K562 (cell line): Measurements from ENCODE around the gene SRF. TPM values are rescaled to one million over a fixed set of nuclear protein-coding genes. Genes with fewer than 3 reads are reported as not detected.

ENCODE experiments used
- ATAC-seq: fragments of 200-7000 bp; cut with Tn5 transposase; 3 replicates; pipeline ENCODE4 v1.9.1; 2020; ENCODE audit warnings: moderate library complexity
- BruUV-seq: library from RNA; stranded (reverse); fragments of 400-500 nt; replicated peaks from 2 replicates; lab custom pipeline; 2021; lab: Mats Ljungman, UMichigan
- CTCF ChIA-PET: fragments of 300-600 bp; formaldehyde crosslinking; extraction: SDS; loops from one replicate; lab custom pipeline; 2021; ENCODE audit warnings: low intra/inter-chr PET ratio; lab: Yijun Ruan, JAX
- POLR2A ChIA-PET: fragments of 300-600, 350-650 bp; sonication (Branson Sonifier 250); formaldehyde crosslinking; extraction: SDS; loops from one replicate; lab custom pipeline; 2021; ENCODE audit warnings: antibody characterized with exemption, inconsistent platforms; lab: Yijun Ruan, JAX
- DNase-seq, 4 experiments: peaks; one replicate each; pipeline versions ENCODE4 v3.0.0 to v3.0.0-alpha.2; 2011 to 2018; ENCODE audit warnings: low spot score in 3 of 4, mixed read lengths in 3 of 4; ENCODE audit errors: extremely low read depth in 1 of 4
- FAIRE-seq: peaks from 2 replicates; lab custom pipeline; 2011; peaks lifted over from hg19 to GRCh38; lab: Jason Lieb, UNC
- H2AFZ ChIP-seq: 2 replicates; pipeline ENCODE4 v1.6.0; 2011; ENCODE audit warnings: low read depth, low read length, control low read depth, inconsistent platforms
- H3K27ac ChIP-seq: fragments of 200-600 bp; 3 replicates; pipeline ENCODE4 v1.8.0; 2011; ENCODE audit warnings: low read depth, mild to moderate bottlenecking, control low read depth, inconsistent platforms, low read length, moderate library complexity, mixed read lengths; ENCODE audit errors: extremely low read depth
- H3K27me3 ChIP-seq, 2 experiments: fragments of 300-600 bp in 1 of 2; 2 replicates in 1 of 2; 3 replicates in 1 of 2; pipeline versions ENCODE4 v1.6.0 to v1.8.0; 2011; ENCODE audit warnings: inconsistent platforms in 2 of 2, low read length in 2 of 2, mild to moderate bottlenecking in 1 of 2, mixed read lengths in 1 of 2, moderate library complexity in 1 of 2; ENCODE audit not compliant: control insufficient read depth in 2 of 2, insufficient read depth in 2 of 2
- H3K36me3 ChIP-seq: fragments of 300-600 bp; 3 replicates; pipeline ENCODE4 v1.8.0; 2011; ENCODE audit warnings: mild to moderate bottlenecking, low read length, inconsistent platforms; ENCODE audit not compliant: control insufficient read depth, insufficient read depth
- H3K4me1 ChIP-seq, 2 experiments: fragments of 200-600 bp in 1 of 2; replicated peaks in 1 of 2; 2 replicates in 1 of 2; 3 replicates in 1 of 2; pipeline versions ENCODE4 v1.5.1 to v1.8.0; 2011; ENCODE audit warnings: inconsistent platforms in 2 of 2, low read length in 2 of 2, mild to moderate bottlenecking in 1 of 2, mixed read lengths in 1 of 2, moderate library complexity in 1 of 2; ENCODE audit not compliant: control insufficient read depth in 2 of 2, insufficient read depth in 2 of 2
- H3K4me2 ChIP-seq: 2 replicates; pipeline ENCODE4 v1.6.1; 2011; ENCODE audit warnings: low read length, control low read depth, inconsistent platforms, mixed read lengths; ENCODE audit not compliant: insufficient read depth
- H3K4me3 ChIP-seq: fragments of 200-600 bp; sonication (generic), shearing (Covaris generic); 2 replicates; pipeline ENCODE4 v1.5.1; 2016; ENCODE audit warnings: control low read depth, inconsistent platforms
- H3K79me2 ChIP-seq: fragments of 200-600 bp; 3 replicates; pipeline ENCODE4 v1.8.0; 2011; ENCODE audit warnings: low read length, inconsistent platforms; ENCODE audit not compliant: control insufficient read depth, insufficient read depth
- H3K9ac ChIP-seq, 2 experiments: 2 replicates each; pipeline versions ENCODE4 v1.6.0 to v1.6.1; 2011; ENCODE audit warnings: low read depth in 2 of 2, low read length in 2 of 2, control low read depth in 1 of 2, inconsistent platforms in 1 of 2, mild to moderate bottlenecking in 1 of 2, mixed read lengths in 1 of 2; ENCODE audit not compliant: insufficient read depth in 1 of 2
- H3K9me1 ChIP-seq: one replicate; pipeline ENCODE4 v1.6.0; 2011; ENCODE audit warnings: inconsistent platforms, mild to moderate bottlenecking, low read length, moderate library complexity; ENCODE audit not compliant: control insufficient read depth, insufficient read depth
- H3K9me3 ChIP-seq: replicated peaks from 2 replicates; pipeline ENCODE4 v1.5.1; 2011; ENCODE audit warnings: low read depth, low read length, inconsistent platforms; ENCODE audit not compliant: control insufficient read depth, insufficient read depth
- H4K20me1 ChIP-seq: replicated peaks from 2 replicates; pipeline ENCODE4 v1.6.1; 2011; ENCODE audit warnings: low read length, inconsistent platforms, mixed read lengths; ENCODE audit not compliant: control insufficient read depth, insufficient read depth
- FOXA1 ChIP-seq: fragments of 450-650 bp; IDR thresholded peaks from 2 replicates; pipeline ENCODE4 v1.6.1; 2016; ENCODE audit warnings: mild to moderate bottlenecking, borderline replicate concordance
- MBD2 ChIP-seq: sonication (generic); IDR thresholded peaks from 2 replicates; pipeline ENCODE4 v1.6.1; 2016; ENCODE audit warnings: low read depth, borderline replicate concordance
- RFX7 ChIP-seq: fragments of 250-450 bp; sonication (Bioruptor Pico); IDR thresholded peaks from 2 replicates; pipeline ENCODE4 v1.5.1; 2021; ENCODE audit warnings: mild to moderate bottlenecking
- THRAP3 ChIP-seq: fragments of 450-650 bp; IDR thresholded peaks from 2 replicates; pipeline ENCODE4 v1.6.1; 2016; ENCODE audit warnings: mild to moderate bottlenecking, inconsistent platforms, borderline replicate concordance
- TRIM25 ChIP-seq: fragments of 450-650 bp; IDR thresholded peaks from 2 replicates; pipeline ENCODE4 v1.7.0; 2016; ENCODE audit warnings: borderline replicate concordance
- ZBED1 ChIP-seq: IDR thresholded peaks from 2 replicates; pipeline ENCODE4 v1.6.1; 2014
- ZNF24 ChIP-seq: fragments of 450-650 bp; IDR thresholded peaks from 2 replicates; pipeline ENCODE4 v1.6.1; 2016
- WGBS: fragments of 100-300 bp; shearing (Covaris generic); methylation state at CpG from one replicate; pipeline ENCODE4 v1.1.6; 2016; ENCODE audit warnings: low coverage, mixed read lengths; ENCODE audit not compliant: insufficient coverage; ENCODE audit errors: missing lambda C conversion rate; 5-methylcytosine and 5-hydroxymethylcytosine counted together
- in situ Hi-C: fragments of 300-500 bp; cut with MboI; formaldehyde crosslinking; loops from 4 replicates; pipeline ENCODE4 v1.15.0; 2018; ENCODE audit warnings: inconsistent platforms, mixed read lengths
- intact Hi-C: fragments of 100-400 bp; cut with micrococcal nuclease; formaldehyde crosslinking; loops from 2 replicates; pipeline ENCODE4 v1.14.2; 2022
- polyA plus RNA-seq, 8 experiments: library from polyadenylated mRNA; depleted of rRNA in 4 of 8; stranded (reverse) in 5 of 8; unstranded in 3 of 8; fragments of >200 nt; fragmentation: Nextera tagmentation in 2 of 8; fragmentation: Illumina TruSeq in 1 of 8; extraction: Ambion mirVana in 2 of 8; extraction: Trizol in 1 of 8; gene quantifications; 2 replicates each; pipeline versions ENCODE4 v1.2.1 to v1.2.3, GENCODE V29; 2011 to 2014; ENCODE audit warnings: inconsistent platforms in 1 of 8, missing spikeins in 1 of 8
- total RNA-seq, 7 experiments: library from RNA; depleted of rRNA in 6 of 7; stranded (reverse); fragments of >200 nt in 6 of 7; fragmentation: Illumina TruSeq in 2 of 7; extraction: Trizol in 2 of 7; gene quantifications; 2 replicates each; pipeline versions ENCODE4 v1.2.1 to v1.2.3, GENCODE V29; 2011 to 2021; ENCODE audit warnings: low replicate concordance in 1 of 7
- TF ChIP-seq, protein P1 (sequence below): sonication (generic); formaldehyde crosslinking; IDR thresholded peaks from 2 replicates; pipeline ENCODE4 v1.8.0; 2023; ENCODE audit warnings: mild to moderate bottlenecking, missing genetic modification reagents
- TF ChIP-seq, protein P2 (sequence below): sonication (generic); formaldehyde crosslinking; IDR thresholded peaks from 2 replicates; pipeline ENCODE4 v1.8.0; 2022; ENCODE audit warnings: mild to moderate bottlenecking, low read depth, missing genetic modification reagents

SRF gene
- total and polyA plus RNA-seq, 9 of the 15 experiments (the other 6 are each of a cell fraction or from before 2014, with no cell fraction given), result 2.5 to 37.0 (median 24.6) TPM

GRCh38 chr6:43187821-43188220, 16.8 kb downstream of the SRF start:
- CTCF ChIA-PET, result no interaction called here

GRCh38 chr6:43188426-43188825, 17.4 kb downstream of the SRF start:
- H3K9ac ChIP-seq, result peak overlapping the region in 1 of 2 experiments; percentile 18; a peak in 1 of 4 replicates
- peaks cover 12 to 21% of the 10 kb centered on the region in 2 experiments for H3K4me1 ChIP-seq
- no peak overlapping the region for H3K4me2 ChIP-seq
- no peak overlapping the region for H3K4me3 ChIP-seq
- BruUV-seq, result no TSS peak
- H3K36me3 ChIP-seq, result peaks cover 46% of the 10 kb centered on the region
- no peaks in the 10 kb centered on the region for H3K27me3 ChIP-seq
- ATAC-seq (no peak), DNase-seq (no peak), FAIRE-seq (no peak)
- H2AFZ ChIP-seq, result no peak overlapping the region
- 90% methylated on average over 10 of the region's 10 CpGs for WGBS
- no peaks in the 10 kb centered on the region for H4K20me1 ChIP-seq
- intact Hi-C loops, result no loop called here
- H3K79me2 ChIP-seq, result peaks cover 9% of the 10 kb centered on the region; the same call in 2 of the 3 replicates
- H3K9me1 ChIP-seq, result no peaks in the 10 kb centered on the region
- ChIA-PET CTCF (no interaction called here), POLR2A (interaction anchor here (0.6 to 1.5 kb wide), 5 partner anchors 14 to 33 kb away, joined by 3 to 5 read pairs (median 4); no protein-coding TSS in a partner anchor)
- in situ Hi-C loops, result no loop called here
- no peaks in the 10 kb centered on the region for H3K9me3 ChIP-seq
- H3K27ac ChIP-seq, result no peak overlapping the region
- TF ChIP-seq ZNF24 (no peak), TRIM25 (no peak), FOXA1 (no peak), ZBED1 (no peak)
- TF ChIP-seq, protein P1, sequence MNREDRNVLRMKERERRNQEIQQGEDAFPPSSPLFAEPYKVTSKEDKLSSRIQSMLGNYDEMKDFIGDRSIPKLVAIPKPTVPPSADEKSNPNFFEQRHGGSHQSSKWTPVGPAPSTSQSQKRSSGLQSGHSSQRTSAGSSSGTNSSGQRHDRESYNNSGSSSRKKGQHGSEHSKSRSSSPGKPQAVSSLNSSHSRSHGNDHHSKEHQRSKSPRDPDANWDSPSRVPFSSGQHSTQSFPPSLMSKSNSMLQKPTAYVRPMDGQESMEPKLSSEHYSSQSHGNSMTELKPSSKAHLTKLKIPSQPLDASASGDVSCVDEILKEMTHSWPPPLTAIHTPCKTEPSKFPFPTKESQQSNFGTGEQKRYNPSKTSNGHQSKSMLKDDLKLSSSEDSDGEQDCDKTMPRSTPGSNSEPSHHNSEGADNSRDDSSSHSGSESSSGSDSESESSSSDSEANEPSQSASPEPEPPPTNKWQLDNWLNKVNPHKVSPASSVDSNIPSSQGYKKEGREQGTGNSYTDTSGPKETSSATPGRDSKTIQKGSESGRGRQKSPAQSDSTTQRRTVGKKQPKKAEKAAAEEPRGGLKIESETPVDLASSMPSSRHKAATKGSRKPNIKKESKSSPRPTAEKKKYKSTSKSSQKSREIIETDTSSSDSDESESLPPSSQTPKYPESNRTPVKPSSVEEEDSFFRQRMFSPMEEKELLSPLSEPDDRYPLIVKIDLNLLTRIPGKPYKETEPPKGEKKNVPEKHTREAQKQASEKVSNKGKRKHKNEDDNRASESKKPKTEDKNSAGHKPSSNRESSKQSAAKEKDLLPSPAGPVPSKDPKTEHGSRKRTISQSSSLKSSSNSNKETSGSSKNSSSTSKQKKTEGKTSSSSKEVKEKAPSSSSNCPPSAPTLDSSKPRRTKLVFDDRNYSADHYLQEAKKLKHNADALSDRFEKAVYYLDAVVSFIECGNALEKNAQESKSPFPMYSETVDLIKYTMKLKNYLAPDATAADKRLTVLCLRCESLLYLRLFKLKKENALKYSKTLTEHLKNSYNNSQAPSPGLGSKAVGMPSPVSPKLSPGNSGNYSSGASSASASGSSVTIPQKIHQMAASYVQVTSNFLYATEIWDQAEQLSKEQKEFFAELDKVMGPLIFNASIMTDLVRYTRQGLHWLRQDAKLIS, result no peak
- TF ChIP-seq, protein P2, sequence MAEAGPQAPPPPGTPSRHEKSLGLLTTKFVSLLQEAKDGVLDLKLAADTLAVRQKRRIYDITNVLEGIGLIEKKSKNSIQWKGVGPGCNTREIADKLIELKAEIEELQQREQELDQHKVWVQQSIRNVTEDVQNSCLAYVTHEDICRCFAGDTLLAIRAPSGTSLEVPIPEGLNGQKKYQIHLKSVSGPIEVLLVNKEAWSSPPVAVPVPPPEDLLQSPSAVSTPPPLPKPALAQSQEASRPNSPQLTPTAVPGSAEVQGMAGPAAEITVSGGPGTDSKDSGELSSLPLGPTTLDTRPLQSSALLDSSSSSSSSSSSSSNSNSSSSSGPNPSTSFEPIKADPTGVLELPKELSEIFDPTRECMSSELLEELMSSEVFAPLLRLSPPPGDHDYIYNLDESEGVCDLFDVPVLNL (CRISPR knock-in tag), result no peak

More at GRCh38 chr6:43187821-43188220, 16.8 kb downstream of the SRF start:
- BruUV-seq, result no TSS peak
- H3K4me2 ChIP-seq, result no peak overlapping the region
- no peaks in the 10 kb centered on the region for H3K27me3 ChIP-seq
- TF ChIP-seq MBD2, result no peak
- TF ChIP-seq THRAP3, result no peak
- no peak for TF ChIP-seq RFX7 (CRISPR knock-in tag)
- H3K9ac ChIP-seq, result no peak overlapping the region
- intact Hi-C loops (no loop called here), in situ Hi-C loops (no loop called here)
- H3K36me3 ChIP-seq, result peaks cover 46% of the 10 kb centered on the region
- no peaks in the 10 kb centered on the region for H3K9me1 ChIP-seq
- peaks cover 18 to 27% of the 10 kb centered on the region in 2 experiments for H3K4me1 ChIP-seq
- no peak for DNase-seq
- 87% methylated on average over 7 of the region's 7 CpGs for WGBS
- H2AFZ ChIP-seq, result no peak overlapping the region
- no peaks in the 10 kb centered on the region for H4K20me1 ChIP-seq
- ATAC-seq, result no peak
- peaks cover 15% of the 10 kb centered on the region; the same call in 2 of the 3 replicates for H3K79me2 ChIP-seq
- H3K4me3 ChIP-seq, result no peak overlapping the region
- H3K27ac ChIP-seq, result no peak overlapping the region
- H3K9me3 ChIP-seq, result no peaks in the 10 kb centered on the region
- POLR2A ChIA-PET, result interaction anchor here (1.0 kb wide), 1 partner anchor 10 kb away, joined by 3 read pairs; no protein-coding TSS in a partner anchor
- FAIRE-seq, result no peak
